ENCODE results near the gene ELN. TPM values are rescaled to one million over a fixed set of nuclear protein-coding genes. Genes with fewer than 3 reads are reported as not detected.

Gene ELN
- total and polyA plus RNA-seq, 2 donors (not counting 1 experiment from before 2014, with no cell fraction given), result 2.1 to 11.0 TPM

DNA sequence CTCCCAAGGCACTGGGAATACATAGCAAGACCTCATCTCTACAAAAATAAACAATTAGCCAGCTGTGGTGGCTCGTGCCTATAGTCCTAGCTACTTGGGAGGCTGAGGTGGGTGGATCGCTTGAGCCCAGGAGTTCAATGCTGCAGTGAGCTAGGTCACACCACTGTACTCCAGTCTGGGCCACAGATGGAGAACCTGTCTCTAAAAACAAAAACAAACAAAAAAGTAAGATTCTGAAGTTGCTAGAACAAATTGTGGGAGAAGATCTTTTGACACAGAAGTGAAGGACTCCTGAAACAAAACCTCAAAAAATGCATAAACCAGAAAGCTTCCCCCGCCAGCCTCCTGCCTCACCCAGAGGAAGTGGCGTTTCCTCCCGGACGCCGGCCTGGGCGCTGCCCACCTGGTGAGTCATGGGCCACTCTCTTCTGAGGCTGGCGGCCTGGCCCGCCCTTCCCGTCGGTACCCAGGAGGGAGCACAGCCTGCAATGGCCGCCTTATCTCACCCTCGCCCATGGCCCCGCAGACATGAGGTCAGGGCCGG, 25.4 kb upstream of the ELN start:
- no peak overlapping the region for H3K27ac ChIP-seq (ENCODE audit: insufficient read depth, low read length)
- no peak for TF ChIP-seq EZH2 (IDR thresholded peaks at IDR 0.05; ENCODE audit: low read length, missing control alignments)
- TF ChIP-seq, protein P1, sequence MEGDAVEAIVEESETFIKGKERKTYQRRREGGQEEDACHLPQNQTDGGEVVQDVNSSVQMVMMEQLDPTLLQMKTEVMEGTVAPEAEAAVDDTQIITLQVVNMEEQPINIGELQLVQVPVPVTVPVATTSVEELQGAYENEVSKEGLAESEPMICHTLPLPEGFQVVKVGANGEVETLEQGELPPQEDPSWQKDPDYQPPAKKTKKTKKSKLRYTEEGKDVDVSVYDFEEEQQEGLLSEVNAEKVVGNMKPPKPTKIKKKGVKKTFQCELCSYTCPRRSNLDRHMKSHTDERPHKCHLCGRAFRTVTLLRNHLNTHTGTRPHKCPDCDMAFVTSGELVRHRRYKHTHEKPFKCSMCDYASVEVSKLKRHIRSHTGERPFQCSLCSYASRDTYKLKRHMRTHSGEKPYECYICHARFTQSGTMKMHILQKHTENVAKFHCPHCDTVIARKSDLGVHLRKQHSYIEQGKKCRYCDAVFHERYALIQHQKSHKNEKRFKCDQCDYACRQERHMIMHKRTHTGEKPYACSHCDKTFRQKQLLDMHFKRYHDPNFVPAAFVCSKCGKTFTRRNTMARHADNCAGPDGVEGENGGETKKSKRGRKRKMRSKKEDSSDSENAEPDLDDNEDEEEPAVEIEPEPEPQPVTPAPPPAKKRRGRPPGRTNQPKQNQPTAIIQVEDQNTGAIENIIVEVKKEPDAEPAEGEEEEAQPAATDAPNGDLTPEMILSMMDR (conservative IDR thresholded peaks at IDR 0.05 in 1 of 2, IDR thresholded peaks at IDR 0.05 in 1 of 2; ENCODE audit: low read depth in 1 of 2, low read length in 2 of 2), result no peak
- H3K36me3 ChIP-seq (ENCODE audit: control insufficient read depth, insufficient read depth, low read length), result no peaks in the 10 kb centered on the region
- peak; percentile 60 to 86 for DNase-seq (ENCODE audit: low read depth in 2 of 2)
- H3K79me2 ChIP-seq (ENCODE audit: control insufficient read depth, insufficient read depth, low read length), result no peaks in the 10 kb centered on the region
- H3K27me3 ChIP-seq (ENCODE audit: control insufficient read depth, insufficient read depth, low read length), result peaks cover 2% of the 10 kb centered on the region
- no peak overlapping the region for H3K4me2 ChIP-seq (ENCODE audit: extremely low read depth, insufficient read depth, low read length)
- no peak overlapping the region for H2AFZ ChIP-seq (ENCODE audit: low read length)
- H3K9ac ChIP-seq (ENCODE audit: insufficient read depth, low read length), result no peak overlapping the region
- H3K4me3 ChIP-seq (replicated peaks in 1 of 4; ENCODE audit: control extremely low read depth in 1 of 4, insufficient read depth in 1 of 4, low read depth in 3 of 4, low read length in 4 of 4), result no peak overlapping the region
- peaks cover 2% of the 10 kb centered on the region for H3K4me1 ChIP-seq (ENCODE audit: control insufficient read depth, extremely low read depth, insufficient read depth, low read length)
- H3K9me3 ChIP-seq (ENCODE audit: control insufficient read depth, insufficient read depth, low read depth, low read length), result no peaks in the 10 kb centered on the region
- no peaks in the 10 kb centered on the region for H4K20me1 ChIP-seq (ENCODE audit: control insufficient read depth, extremely low read depth, insufficient read depth, low read length)

- H3K27me3 ChIP-seq (ENCODE audit: control insufficient read depth, insufficient read depth, low read length), result peaks cover 4% of the 10 kb centered on the region
- peaks cover 2% of the 10 kb centered on the region for H3K4me1 ChIP-seq (ENCODE audit: control insufficient read depth, extremely low read depth, insufficient read depth, low read length)
- no peak for DNase-seq (ENCODE audit: low read depth in 2 of 2)
- H3K9me3 ChIP-seq (ENCODE audit: control insufficient read depth, insufficient read depth, low read depth, low read length), result no peaks in the 10 kb centered on the region
- TF ChIP-seq, protein P1 (conservative IDR thresholded peaks at IDR 0.05 in 1 of 2, IDR thresholded peaks at IDR 0.05 in 1 of 2; ENCODE audit: low read depth in 1 of 2, low read length in 2 of 2), result no peak
- no peak for TF ChIP-seq EZH2 (IDR thresholded peaks at IDR 0.05; ENCODE audit: low read length, missing control alignments)
- no peak overlapping the region for H3K27ac ChIP-seq (ENCODE audit: insufficient read depth, low read length)
- no peak overlapping the region for H2AFZ ChIP-seq (ENCODE audit: low read length)
- no peak overlapping the region for H3K9ac ChIP-seq (ENCODE audit: insufficient read depth, low read length)
- no peak overlapping the region for H3K4me2 ChIP-seq (ENCODE audit: extremely low read depth, insufficient read depth, low read length)
- no peak overlapping the region for H3K4me3 ChIP-seq (replicated peaks in 1 of 4; ENCODE audit: control extremely low read depth in 1 of 4, insufficient read depth in 1 of 4, low read depth in 3 of 4, low read length in 4 of 4)
- H3K79me2 ChIP-seq (ENCODE audit: control insufficient read depth, insufficient read depth, low read length), result no peaks in the 10 kb centered on the region
- H4K20me1 ChIP-seq (ENCODE audit: control insufficient read depth, extremely low read depth, insufficient read depth, low read length), result no peaks in the 10 kb centered on the region
- H3K36me3 ChIP-seq (ENCODE audit: control insufficient read depth, insufficient read depth, low read length), result no peaks in the 10 kb centered on the region
Measured at GRCh38 chr7:74003621-74004020, 24.4 kb upstream of the ELN start.

- no peaks in the 10 kb centered on the region for H3K9me3 ChIP-seq (ENCODE audit: control insufficient read depth, insufficient read depth, low read depth, low read length)
- DNase-seq (ENCODE audit: low read depth in 2 of 2), result no peak
- H3K27ac ChIP-seq (ENCODE audit: insufficient read depth, low read length), result no peak overlapping the region
- peaks cover 9% of the 10 kb centered on the region for H3K27me3 ChIP-seq (ENCODE audit: control insufficient read depth, insufficient read depth, low read length)
- no peak overlapping the region for H3K4me2 ChIP-seq (ENCODE audit: extremely low read depth, insufficient read depth, low read length)
- H3K4me3 ChIP-seq (replicated peaks in 1 of 4; ENCODE audit: control extremely low read depth in 1 of 4, insufficient read depth in 1 of 4, low read depth in 3 of 4, low read length in 4 of 4), result no peak overlapping the region
- H2AFZ ChIP-seq (ENCODE audit: low read length), result no peak overlapping the region
- no peak for TF ChIP-seq EZH2 (IDR thresholded peaks at IDR 0.05; ENCODE audit: low read length, missing control alignments)
- TF ChIP-seq, protein P1 (conservative IDR thresholded peaks at IDR 0.05 in 1 of 2, IDR thresholded peaks at IDR 0.05 in 1 of 2; ENCODE audit: low read depth in 1 of 2, low read length in 2 of 2), result no peak
- H3K9ac ChIP-seq (ENCODE audit: insufficient read depth, low read length), result no peak overlapping the region
- H3K4me1 ChIP-seq (ENCODE audit: control insufficient read depth, extremely low read depth, insufficient read depth, low read length), result no peaks in the 10 kb centered on the region
- H3K36me3 ChIP-seq (ENCODE audit: control insufficient read depth, insufficient read depth, low read length), result no peaks in the 10 kb centered on the region
- H4K20me1 ChIP-seq (ENCODE audit: control insufficient read depth, extremely low read depth, insufficient read depth, low read length), result no peaks in the 10 kb centered on the region
- no peaks in the 10 kb centered on the region for H3K79me2 ChIP-seq (ENCODE audit: control insufficient read depth, insufficient read depth, low read length)
Measured at GRCh38 chr7:74006032-74006431, 21.9 kb upstream of the ELN start.

Measured in fibroblast of lung (primary cell).